Measurements from ENCODE around the gene REEP1.

- TF ChIP-seq CTCF (IDR thresholded peaks at IDR 0.05 in 8 of 11, conservative IDR thresholded peaks at IDR 0.05 in 3 of 11): no peak
- no peak for TF ChIP-seq POLR2A (IDR thresholded peaks at IDR 0.05)
Measured at GRCh38 chr2:86378469-86378868, 41.0 kb upstream of the REEP1 start.
